NCI-H82 (cell line): ENCODE results near the gene FOXN4.
A peak's percentile ranks its signal among the peaks of the same experiment; 100 is the strongest.
"Not testable (repeated sequence)": the region's sequence is repeated elsewhere in the genome, so short reads cannot be mapped to it uniquely, and the experiment has no call there.

Experiments used
- DNase-seq: peaks from one replicate; lab custom pipeline; 2025; lab: John Stamatoyannopoulos, UW

Gene FOXN4

GRCh38 chr12:109308534-109309380 lies at the start of gene FOXN4:
FOXN4 (minus strand) TSS chr12:109309284; CDS start chr12:109308321, 963 bp downstream.
- DNase-seq = peak; percentile 75

DNA sequence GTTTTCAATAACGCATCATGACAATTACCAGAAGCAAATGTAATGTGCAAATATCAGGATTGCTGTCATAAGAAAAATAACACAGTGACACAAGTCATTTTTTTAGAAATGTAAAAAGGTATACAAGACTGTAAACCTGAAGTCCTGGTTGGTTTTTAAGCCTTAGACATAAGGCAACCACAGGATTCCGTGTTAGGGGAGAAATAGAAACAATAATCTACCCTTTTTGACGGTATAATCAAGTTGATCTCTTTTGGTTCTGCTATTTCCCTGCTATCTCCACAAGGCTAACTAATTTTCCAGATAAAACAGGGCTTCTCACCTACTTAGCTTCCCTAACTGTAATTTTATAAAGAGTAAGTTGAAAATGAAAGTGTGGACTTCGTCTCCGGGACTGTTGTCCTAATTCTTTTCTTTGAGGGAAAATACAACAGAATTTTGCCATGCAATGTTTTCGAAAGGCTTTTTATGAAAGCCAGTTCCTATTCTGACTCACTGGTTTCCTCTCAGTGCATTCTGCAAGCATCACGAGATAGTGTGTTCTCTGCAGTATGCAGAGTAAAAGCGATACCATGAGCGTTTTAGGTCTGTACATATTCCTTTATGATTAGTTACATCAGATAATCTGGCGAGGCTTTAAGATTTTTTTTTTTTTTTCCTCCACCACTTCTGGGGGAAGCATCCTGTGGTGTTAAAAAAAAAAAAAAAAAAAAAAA lies 49.2 kb upstream of the FOXN4 start:
- no peak for DNase-seq

GRCh38 chr12:109357032-109357431 lies 47.9 kb upstream of the FOXN4 start:
- DNase-seq = no peak

DNA sequence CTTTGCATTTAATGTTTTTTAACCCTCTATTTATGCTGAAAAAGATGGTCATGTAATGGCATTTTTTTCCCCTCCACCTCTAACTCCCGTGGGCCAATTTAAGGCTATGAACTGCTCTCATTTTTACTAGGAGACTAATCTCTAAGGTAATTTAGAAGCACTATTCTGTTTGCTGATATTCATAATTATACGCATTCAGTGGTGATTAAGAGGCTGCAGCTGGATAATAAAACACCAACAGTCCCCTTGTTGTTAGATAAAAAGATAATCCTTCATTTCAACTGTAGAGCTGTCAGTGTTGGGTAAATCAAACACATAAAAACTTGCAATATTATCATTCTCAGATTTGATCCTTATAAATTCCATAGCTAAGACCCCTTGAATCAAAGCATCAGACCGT lies 47.5 kb upstream of the FOXN4 start:
- DNase-seq = no peak

GRCh38 chr12:109352184-109352583 lies 43.1 kb upstream of the FOXN4 start:
- DNase-seq = no peak

DNA sequence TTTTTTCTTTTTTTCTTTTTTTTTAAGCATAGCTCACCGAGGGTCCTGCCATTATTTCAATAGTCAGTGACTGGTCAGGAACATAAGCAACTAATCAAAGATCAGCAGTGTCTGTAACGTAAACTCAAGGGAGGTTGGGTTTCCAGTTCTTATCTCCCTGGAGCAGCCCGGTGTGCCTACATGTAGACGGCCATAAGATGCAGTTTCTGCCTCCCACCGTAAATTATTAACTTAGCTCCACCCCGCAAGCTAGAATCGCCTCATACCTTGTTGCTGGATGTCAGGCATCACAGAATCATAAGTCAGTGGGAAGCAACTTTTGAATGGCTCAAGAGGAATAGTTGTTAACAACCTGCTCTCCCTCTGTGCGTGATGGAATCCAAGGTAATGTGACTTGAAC lies 38.5 kb upstream of the FOXN4 start, which contains the start of gene MYO1H:
TSS of gene MYO1H (plus strand) at position 312 of the 400 bp plus-strand sequence. CDS start at position 373, 61 bp downstream.
- DNase-seq = no peak

DNA sequence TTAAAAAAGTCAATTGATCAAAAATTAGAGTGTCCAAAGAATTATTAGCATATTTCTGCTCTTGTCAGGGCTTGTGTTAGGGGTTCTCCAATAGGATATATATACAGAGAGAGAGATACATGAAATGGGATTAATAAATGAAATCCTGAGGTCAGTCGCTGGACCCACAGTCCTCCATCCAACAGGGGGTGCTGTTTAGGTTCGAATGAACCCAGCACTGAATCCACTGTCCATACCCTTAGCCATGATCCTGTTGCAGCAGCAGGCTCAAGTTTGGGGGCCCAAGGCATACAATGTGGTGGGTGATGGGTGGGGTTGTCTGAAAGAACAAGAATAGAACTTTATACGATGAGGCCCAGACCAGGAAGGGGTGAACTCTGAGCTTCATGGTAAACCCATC lies 37.8 kb upstream of the FOXN4 start:
- no peak for DNase-seq

DNA sequence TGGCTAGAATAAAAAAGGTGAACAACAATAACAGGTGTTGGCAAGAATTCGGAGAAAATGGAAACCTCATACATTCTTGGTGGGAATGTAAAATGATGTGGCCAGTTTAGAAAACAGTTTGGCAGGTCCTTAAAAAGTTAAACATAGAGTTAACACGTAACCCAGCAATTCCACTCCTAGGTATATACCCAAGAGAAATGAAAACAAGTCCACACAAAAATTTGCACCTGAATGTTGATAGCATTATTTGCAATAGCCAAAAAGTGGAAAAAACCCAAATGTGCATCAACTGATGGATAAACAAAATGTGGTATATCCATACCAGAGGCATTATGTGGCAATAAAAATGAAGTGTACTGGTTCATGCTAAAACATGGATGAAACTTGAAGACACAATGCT lies 36.3 kb upstream of the FOXN4 start:
- DNase-seq = no peak

GRCh38 chr12:109343677-109344076 lies 34.6 kb upstream of the FOXN4 start:
- no peak for DNase-seq

GRCh38 chr12:109336593-109336992 lies 27.5 kb upstream of the FOXN4 start:
- no peak for DNase-seq

DNA sequence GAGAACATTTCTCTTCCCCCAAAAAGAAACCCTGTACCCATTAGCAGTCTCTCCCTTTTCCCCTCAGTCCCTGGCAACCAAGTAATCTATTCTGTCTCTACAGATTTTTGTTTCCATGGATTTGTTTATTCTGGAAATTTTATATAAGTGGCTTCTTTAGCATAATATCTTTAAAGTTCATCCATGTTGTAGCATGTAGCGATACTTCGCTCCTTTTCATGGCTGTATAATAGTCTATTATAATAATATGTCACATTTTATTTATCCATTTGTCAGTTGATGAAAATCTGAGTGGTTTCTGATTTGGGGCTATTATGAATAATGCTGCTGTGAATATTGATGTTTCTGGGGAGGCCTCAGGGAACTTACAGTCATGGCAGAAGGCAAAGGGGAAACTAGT lies 25.8 kb upstream of the FOXN4 start:
- DNase-seq = no peak

DNA sequence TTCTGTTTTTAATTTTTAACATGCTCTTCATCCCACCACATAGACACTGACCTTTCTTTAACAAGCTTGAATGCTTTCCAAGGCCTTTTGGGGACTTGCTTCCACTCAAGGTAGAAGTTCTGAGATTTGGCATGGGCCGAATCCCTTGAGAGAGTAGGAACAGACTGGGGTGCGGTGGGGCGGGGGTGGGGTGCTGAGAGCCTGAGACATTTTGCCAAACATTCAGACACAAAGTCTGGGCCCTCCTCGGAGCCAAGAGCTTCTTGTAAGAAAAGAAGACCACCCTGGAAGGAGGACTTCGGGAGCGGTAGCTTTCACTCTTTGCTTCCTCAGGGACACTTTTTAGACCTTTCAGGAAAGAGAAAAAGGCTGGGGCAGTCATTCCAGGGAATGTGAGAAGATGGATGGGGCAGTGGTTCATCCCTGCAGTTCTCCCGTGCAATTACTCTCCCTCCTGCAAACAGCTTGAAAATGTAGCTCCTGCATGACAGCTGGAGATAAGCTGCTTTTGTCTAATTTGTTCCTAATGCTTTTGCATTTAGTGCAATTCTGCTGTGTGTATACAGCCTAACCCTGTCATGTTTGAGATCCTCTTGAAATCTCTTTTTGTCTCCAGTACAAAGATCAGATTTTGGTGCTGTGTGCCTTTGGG lies 22.3 kb upstream of the FOXN4 start:
- DNase-seq = peak; percentile 96

- DNase-seq = peak; percentile 42
Measured at GRCh38 chr12:109330282-109331230, 21.5 kb upstream of the FOXN4 start.

DNA sequence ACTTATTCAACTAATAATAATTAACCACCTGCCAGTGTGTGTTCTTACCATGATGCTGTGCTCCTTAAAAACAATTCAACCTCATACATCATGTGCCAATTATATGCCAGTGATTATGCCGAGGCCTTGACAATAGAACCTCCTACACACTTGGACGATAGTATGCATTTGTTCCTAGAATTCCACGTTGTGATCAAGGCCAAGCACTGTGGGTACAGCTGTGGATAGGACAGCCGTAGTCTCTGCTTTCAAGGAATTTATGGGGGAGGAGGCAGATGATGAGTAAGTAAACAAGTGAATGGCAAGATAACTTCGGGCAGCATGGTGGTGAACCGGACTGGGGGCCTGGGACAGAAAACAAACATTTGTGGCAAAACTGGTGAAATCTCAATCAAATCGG lies 20.6 kb upstream of the FOXN4 start:
- DNase-seq = peak; percentile 42

DNA sequence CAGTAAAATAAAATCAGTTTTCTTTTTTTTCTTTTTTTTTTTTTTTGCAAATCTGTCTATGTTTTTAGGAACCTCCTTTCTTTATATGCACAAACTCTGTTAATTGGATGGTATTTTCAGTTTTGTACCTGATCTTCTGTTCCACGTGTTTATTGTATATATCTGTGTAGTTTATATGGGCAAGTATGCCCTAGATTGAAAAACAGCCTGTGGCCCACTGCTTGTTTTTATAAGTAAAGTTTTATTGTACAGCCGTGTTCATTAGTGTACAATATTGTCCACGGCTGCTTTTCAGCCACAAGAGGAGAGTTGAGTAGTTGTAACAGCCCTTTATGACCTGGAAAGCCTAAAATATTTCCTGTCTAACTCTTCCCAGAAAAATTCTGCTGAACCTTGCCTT lies 19.9 kb upstream of the FOXN4 start:
- no peak for DNase-seq

- not testable (repeated sequence) for DNase-seq
Measured at GRCh38 chr12:109321294-109321693, 12.2 kb upstream of the FOXN4 start.

DNA sequence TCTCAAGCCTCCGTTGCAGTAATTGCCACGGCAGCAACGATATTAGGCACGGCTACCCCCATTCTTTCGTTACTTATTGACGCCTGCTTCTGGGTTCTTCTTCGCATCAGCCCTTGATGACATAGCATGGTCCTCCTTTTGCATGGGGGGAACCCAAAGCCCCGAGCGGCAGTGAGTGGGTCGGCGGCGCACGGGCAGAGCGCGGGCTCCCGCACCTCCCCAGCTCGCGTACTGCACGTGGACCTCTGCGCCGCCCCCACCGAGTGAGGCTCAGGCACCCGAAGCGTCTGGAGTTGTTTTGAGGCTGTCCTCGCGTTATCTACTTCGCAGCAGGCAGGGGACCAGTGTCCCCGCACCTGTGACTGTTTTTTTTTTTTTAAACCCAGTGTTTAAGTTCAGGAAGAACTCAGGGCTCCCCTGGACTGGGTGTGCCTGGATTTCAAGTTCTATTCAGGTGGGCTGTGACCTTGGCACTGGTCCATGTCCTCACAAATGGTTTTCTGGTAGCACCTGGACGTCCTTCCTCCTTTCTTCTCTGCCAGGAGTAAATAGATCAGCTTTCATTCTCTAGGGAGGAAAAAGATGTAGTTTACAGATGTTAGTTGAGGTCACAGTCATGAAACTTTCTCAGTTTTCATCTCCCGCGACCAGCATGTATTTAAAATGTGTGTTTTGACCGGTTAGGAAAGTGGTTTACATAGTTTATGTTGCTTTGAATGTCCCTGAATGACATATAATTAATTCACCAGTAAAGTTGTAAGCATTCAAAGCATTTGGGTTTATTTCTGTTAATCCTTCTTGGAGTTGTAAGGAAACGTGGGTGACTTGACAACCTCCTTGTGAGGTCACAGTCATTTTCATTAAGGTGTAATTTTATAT lies 1.4 kb upstream of the FOXN4 start:
- DNase-seq = peak; percentile 73

- peak; percentile 72 for DNase-seq
Measured at GRCh38 chr12:109309381-109310246, 530 bp upstream of the FOXN4 start.

DNA sequence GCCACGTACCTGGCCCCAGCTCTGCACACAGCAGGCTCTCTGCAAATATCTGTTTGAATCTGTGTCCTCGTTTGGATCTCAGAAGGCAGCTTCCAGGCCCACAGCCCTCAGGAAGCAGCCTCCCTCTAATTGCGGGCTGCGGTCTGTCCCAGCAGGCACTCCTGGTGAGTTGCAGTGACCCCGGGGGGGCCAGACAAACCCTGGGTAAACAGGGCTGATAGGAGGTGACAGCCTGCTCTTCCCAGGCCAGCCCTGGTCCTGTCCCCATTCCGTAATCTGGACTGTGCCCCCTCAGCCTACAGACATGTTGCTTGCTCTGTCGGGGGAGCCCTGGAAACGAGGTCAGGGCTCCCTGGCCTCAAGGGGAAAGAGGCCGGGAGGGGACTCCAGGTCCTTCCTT lies 2.0 kb downstream of the FOXN4 start:
- no peak for DNase-seq

DNA sequence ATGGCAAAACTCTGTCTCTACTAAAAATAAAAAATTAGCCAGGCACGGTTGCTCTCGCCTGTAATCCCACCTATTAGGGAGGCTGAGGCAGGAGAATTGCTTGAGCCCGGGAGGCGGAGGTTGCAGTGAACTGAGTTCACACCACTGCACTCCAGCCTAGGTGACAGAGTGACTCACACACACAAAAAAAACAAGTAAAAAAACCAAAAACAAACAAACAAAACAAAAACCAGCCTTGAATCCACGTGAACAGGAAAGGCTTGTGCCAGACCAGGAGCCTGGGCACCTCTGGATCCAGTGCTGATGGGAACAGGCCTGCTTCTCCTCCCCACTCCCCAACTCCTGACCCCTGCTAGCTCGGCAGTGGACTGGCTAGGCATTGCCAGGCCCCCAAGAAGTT lies 3.5 kb downstream of the FOXN4 start:
- no peak for DNase-seq
